Measurements from ENCODE around the gene SLC16A6.
"Not testable (repeated sequence)": the region's sequence is repeated elsewhere in the genome, so short reads cannot be mapped to it uniquely, and the experiment has no call there.

DNA sequence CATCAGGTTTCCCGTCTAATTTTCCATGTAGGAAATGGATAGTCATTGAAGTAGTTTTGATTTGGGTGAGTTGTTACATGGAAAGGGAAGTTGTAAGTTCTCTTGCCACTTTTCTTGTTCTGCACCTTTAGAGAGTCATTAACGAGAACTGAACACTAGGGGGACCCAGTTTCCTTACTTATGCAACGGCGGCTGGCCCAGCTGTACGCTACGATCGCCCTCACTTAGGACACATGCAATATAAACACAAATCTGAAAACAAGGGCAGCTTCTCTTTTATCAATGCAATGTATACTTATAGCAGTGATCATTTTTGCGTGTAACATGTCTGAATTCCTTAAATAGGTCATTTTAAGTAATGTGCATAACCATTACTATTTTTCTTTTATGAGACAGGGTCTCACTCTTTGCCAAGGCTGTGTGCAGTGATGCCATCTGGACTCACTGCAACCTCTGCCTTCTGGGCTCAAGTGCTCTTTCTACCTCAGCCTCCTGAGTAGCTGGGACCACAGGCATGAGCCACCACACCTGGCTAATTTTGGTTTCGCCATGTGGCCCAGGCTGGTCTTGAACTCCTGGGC, 27.7 kb downstream of the SLC16A6 start:
- TF ChIP-seq, protein P1, sequence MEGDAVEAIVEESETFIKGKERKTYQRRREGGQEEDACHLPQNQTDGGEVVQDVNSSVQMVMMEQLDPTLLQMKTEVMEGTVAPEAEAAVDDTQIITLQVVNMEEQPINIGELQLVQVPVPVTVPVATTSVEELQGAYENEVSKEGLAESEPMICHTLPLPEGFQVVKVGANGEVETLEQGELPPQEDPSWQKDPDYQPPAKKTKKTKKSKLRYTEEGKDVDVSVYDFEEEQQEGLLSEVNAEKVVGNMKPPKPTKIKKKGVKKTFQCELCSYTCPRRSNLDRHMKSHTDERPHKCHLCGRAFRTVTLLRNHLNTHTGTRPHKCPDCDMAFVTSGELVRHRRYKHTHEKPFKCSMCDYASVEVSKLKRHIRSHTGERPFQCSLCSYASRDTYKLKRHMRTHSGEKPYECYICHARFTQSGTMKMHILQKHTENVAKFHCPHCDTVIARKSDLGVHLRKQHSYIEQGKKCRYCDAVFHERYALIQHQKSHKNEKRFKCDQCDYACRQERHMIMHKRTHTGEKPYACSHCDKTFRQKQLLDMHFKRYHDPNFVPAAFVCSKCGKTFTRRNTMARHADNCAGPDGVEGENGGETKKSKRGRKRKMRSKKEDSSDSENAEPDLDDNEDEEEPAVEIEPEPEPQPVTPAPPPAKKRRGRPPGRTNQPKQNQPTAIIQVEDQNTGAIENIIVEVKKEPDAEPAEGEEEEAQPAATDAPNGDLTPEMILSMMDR (IDR thresholded peaks at IDR 0.05): peak; percentile 55
- not testable (repeated sequence) for TF ChIP-seq ZFX (IDR thresholded peaks at IDR 0.05; ENCODE audit: borderline replicate concordance)
